ENCODE measurements around the gene EEIG1. TPM values are rescaled to one million over a fixed set of nuclear protein-coding genes. Genes with fewer than 3 reads are reported as not detected.

EEIG1 gene
- polyA plus RNA-seq, 3 donors = 23.3 to 33.9 (median 26.6) TPM

- DNase-seq (ENCODE audit: low read depth in 3 of 3, low spot score in 2 of 3) = no peak
These were observed 19.7 kb downstream of the EEIG1 start for GRCh38 chr9:127961155-127961490.

DNA sequence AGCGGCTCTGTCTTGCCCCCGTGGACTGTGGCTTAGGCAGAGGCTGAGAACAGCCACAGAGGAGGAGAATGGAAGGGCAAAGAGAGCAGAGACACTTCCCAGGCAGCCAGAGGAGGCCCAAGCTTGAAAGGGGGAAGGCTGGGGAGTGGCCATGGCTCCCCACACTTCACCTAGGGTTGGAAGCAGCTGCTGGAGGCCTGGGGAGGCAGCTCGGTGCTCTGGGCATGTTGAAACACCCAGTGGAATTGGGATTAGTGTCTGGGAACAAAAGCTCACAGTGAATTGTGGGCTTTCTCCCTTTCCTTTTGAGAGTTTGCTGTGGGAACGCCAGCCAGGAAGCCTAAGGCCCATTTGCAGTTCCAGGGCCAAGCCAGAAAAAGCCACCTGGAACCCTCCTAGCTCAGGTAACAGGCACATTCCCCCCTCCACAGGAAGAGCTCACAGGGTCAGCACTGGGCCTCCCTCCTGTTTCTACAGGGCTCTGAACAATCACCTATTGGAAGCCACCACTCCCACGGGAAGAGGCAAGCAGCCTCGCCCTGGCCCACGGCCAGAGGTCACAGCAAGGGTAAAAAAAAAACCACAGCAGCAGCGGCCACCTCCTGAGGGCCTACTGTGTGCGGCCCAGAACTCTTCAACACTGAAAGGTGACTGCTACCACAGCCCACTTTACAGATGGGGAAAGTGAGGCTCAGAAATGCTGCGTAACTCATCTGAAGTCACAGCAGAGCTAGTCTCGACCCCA is 20.2 kb downstream of the EEIG1 start:
- DNase-seq (ENCODE audit: low read depth in 3 of 3, low spot score in 2 of 3) = no peak

DNA sequence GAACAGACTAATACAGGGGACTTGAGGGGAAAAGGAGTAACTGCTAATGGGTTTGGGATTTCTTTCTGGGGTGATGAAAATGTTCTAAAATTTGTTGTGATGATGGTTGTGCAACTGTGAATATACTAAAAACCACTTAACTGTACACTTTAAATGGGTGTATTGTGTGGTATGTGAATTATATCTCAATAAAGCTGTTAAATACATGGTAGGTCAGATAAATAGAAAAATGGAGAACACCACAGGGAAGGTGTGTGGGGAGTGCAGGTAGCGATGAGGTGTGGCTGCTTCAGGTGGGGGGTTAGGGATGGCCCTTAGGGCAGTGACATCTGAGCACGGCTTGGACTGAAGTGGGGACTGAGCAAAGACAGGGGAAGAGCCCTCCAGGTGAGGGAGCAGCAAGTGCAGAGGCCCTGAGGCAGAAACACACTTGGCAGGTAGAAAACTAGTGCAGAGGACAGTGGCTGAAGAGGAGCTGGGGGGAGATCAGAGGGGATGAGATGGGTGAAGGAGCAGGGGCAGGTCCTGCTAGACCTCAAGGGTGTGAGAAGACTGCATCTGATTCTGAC is 20.9 kb downstream of the EEIG1 start:
- no peak for DNase-seq (ENCODE audit: low read depth in 3 of 3, low spot score in 2 of 3)

DNA sequence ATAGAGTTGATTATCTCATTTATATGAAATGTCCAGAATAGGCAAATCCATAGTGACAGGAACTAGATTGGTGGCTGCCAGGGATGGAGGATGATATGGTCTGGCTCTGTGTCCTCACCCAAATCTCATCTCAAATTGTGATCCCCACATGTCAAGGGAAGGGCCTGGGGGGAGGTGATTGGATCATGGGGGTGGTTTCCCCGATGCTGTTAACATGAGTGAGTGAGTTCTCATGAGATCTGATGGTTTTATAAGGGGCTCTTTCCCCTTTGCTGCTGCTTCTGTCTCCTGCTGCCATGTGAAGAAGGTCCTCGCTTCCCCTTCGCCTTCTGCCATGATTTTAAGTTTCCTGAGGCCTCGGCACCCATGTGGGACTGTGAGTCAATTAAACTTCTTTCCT is 21.4 kb downstream of the EEIG1 start:
- DNase-seq (ENCODE audit: low read depth in 3 of 3, low spot score in 2 of 3) = no peak

GRCh38 chr9:127958728-127959127 is 22.1 kb downstream of the EEIG1 start:
- no peak for DNase-seq (ENCODE audit: low read depth in 3 of 3, low spot score in 2 of 3)

- DNase-seq (ENCODE audit: low read depth in 3 of 3, low spot score in 2 of 3) = no peak
These were observed 25.3 kb downstream of the EEIG1 start for GRCh38 chr9:127955294-127956015.

DNA sequence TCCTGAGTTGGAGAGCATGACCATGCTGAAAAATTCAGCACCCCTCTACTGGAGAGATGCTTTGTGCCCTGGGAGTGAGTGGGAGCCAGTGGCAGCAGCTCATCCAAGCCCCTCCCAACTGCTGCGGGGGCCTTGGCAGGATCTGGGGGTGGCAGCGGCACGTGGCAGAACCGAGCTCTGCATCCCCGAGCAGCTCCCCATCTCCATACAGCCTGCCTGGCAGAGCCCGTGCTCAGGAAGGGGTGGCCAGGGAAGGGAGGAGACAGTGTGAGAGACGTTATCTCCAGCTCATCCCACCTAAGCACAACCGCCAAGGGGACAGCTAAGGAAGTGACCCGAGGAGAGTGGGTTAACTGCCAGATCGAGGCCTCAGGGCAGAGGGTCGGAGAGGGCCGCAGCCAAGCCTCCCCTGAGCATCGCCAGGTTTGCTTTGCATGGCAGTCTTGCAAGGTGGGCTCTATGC is 25.9 kb downstream of the EEIG1 start:
- no peak for DNase-seq (ENCODE audit: low read depth in 3 of 3, low spot score in 2 of 3)

- DNase-seq (ENCODE audit: low read depth in 3 of 3, low spot score in 2 of 3) = no peak
These were observed 26.9 kb downstream of the EEIG1 start for GRCh38 chr9:127953768-127954505.

- no peak for DNase-seq (ENCODE audit: low read depth in 3 of 3, low spot score in 2 of 3)
These were observed 27.6 kb downstream of the EEIG1 start for GRCh38 chr9:127953154-127953553.

DNA sequence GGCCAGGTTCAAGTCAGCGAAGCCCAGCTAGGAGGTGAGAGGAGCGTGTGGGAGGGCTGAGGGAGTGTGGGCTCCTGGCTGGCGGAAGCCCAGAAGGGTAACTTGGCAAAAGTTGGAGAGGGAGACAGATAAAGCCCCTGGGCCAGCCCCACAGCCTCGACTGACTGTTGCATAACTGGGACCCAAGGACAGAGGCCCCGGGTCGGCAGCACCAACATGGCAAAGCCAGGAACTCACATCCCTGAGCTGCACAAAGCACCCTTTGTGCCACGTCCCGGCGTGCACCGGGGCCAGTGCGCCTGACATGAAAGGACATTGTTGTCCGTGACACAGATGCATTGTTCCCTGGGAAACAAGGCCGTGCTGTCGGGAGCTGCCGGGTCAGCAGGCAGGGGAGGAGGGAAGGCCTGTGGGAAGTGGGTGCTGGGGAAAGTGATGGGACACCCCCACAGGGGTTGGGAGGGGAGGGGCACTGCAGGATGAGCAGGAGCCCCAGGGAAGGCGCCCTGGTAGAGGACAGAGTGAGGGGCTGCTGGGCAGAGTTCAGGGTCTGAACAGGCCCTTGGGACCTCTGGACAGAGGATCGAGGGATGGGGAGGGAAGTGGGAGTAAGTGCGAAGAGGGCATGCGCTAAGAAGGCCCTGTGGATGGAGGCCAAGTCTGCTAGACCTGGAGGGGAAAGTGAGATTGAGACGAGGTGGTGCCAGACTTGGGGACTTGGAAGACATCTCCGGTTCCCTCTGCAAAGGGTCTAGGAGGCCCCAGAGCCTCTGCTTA is 30.1 kb downstream of the EEIG1 start:
- DNase-seq (ENCODE audit: low read depth in 3 of 3, low spot score in 2 of 3) = no peak

GRCh38 chr9:127949827-127950512 is 30.8 kb downstream of the EEIG1 start:
- DNase-seq (ENCODE audit: low read depth in 3 of 3, low spot score in 2 of 3) = no peak

GRCh38 chr9:127947841-127948710 is 32.7 kb downstream of the EEIG1 start:
- no peak for DNase-seq (ENCODE audit: low read depth in 3 of 3, low spot score in 2 of 3)

GRCh38 chr9:127946728-127947127 is 34.1 kb downstream of the EEIG1 start:
- DNase-seq (ENCODE audit: low read depth in 3 of 3, low spot score in 2 of 3) = no peak

DNA sequence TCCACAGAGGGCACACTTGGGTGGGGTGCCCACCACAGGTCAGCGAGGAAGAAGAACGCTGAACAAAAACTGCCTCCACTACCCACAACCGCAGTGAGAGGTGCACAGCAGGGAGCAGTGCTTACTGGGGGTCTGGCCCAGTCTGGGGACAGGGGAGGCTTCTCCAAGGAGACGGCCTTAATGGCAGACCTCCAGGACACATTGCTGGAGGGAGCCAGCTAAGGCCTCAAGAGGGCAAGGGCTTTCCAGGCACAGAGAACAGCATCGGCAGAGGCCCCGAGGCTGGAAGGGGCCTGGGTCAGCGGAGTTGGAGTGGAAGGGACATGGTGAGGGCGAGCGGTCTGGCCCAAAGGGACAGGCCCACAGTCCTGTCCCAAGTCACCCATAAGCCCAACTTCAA is 34.8 kb downstream of the EEIG1 start:
- no peak for DNase-seq (ENCODE audit: low read depth in 3 of 3, low spot score in 2 of 3)

DNA sequence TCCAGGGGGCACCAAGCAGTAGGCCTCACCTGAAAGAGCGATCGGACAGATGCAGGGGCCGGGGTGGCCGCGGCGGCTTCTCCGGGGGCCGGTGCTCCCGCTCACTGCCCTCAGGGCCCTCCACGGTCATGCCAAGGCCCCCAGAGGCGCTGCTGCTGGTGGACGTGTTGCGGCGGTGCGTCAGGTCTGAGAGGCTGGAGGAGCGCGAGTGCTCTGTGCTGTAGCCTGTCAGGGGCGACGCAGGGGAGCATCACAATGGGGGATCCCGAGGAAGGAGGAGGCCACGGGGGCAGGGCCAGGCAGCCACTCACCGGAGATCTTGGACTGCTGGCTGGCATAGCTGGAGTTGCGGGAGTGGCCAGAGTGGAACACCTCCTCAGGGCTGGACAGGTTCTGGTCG is 35.5 kb downstream of the EEIG1 start:
- no peak for DNase-seq (ENCODE audit: low read depth in 3 of 3, low spot score in 2 of 3)

GRCh38 chr9:127944586-127945218 is 36.1 kb downstream of the EEIG1 start:
- DNase-seq (ENCODE audit: low read depth in 3 of 3, low spot score in 2 of 3) = no peak

DNA sequence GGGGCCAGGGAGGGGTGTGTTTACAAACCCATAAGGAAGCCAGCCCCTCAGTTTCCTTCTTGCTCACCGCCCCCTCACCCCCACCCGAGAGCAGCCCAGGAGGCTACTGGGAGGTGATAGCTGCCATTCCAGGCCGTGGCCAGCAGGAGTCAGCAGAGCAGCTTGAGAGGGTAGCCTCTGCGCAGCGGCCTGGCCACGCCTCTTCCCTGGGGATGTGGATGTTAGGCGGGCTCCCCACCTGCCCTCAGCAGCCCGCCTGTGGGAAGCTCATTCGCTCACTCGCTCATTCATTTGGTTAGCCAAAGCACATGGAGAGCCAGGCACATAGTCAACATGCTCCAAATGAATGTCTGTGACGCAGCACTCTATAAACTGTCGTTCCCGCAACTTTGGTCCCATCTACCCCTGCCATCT is 37.1 kb downstream of the EEIG1 start:
- no peak for DNase-seq (ENCODE audit: low read depth in 3 of 3, low spot score in 2 of 3)

DNA sequence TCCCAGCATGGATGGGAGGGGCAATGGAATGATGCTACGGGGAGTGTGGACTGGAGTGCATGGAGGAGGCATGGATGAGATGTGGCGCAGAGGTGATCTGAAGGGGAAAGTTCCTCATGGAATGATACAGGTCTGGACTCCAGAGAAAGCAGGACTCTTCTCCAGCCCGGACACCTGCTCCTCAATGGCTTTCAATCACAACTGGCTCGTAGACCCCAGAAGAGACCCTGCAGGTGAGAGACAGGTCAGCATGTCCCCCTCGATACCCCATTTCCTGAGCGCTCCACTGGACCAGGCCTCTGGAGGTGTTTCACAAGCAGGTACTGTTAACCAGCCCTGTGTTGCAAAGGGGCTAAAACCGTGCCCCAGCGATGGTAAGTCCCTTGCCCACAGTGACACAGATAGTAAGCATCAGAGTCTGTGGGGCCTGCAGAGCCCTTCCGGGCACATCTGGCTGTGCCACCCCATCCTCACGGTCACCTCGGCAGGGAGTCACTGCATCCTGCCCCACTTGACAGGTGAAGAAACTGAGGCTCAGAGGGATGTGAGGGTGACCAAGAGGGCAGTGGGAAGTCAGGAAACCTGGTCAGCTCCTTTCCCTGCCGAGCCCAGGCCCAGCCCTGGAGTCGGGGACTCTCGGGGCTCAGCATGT is 37.7 kb downstream of the EEIG1 start:
- no peak for DNase-seq (ENCODE audit: low read depth in 3 of 3, low spot score in 2 of 3)

Data from right renal cortex interstitium (tissue), 3 donors.